Endothelial cell of umbilical vein (primary cell): ENCODE results near the gene KRT15.

Experiments used
- CTCF ChIP-seq, 2 donors: IDR thresholded peaks; 1 replicate in 1 of 2; 2 replicates in 1 of 2; pipeline ENCODE4 v1.5.1; 2011; ENCODE audit warnings: low read length in 2 of 2, mild to moderate bottlenecking in 2 of 2, moderate library complexity in 2 of 2, control low read depth in 1 of 2, inconsistent platforms in 1 of 2, low read depth in 1 of 2; ENCODE audit not compliant: insufficient read depth in 1 of 2; ENCODE audit errors: extremely low read depth in 1 of 2
- EZH2 ChIP-seq: IDR thresholded peaks from 2 replicates; pipeline ENCODE4 v1.6.1; 2012; ENCODE audit warnings: borderline replicate concordance, low read depth, mild to moderate bottlenecking, moderate library complexity, low read length, inconsistent platforms; ENCODE audit not compliant: severe bottlenecking
- FOS ChIP-seq: IDR thresholded peaks from 2 replicates; pipeline ENCODE4 v1.6.1; 2011; ENCODE audit warnings: mild to moderate bottlenecking, low read length, moderate library complexity, borderline replicate concordance; ENCODE audit not compliant: insufficient read depth
- GATA2 ChIP-seq: IDR thresholded peaks from 2 replicates; pipeline ENCODE4 v1.7.0; 2011; ENCODE audit warnings: low read depth, mild to moderate bottlenecking, moderate library complexity, mixed read lengths, low read length; ENCODE audit not compliant: insufficient read length, insufficient read depth
- JUN ChIP-seq: IDR thresholded peaks from 2 replicates; pipeline ENCODE4 v1.6.1; 2011; ENCODE audit warnings: borderline replicate concordance, low read depth; ENCODE audit not compliant: insufficient read length, insufficient read depth
- MAX ChIP-seq: IDR thresholded peaks from 2 replicates; pipeline ENCODE4 v1.6.1; 2011; ENCODE audit not compliant: insufficient read depth, insufficient read length
- MYC ChIP-seq: IDR thresholded peaks from one replicate; pipeline ENCODE4 v1.6.1; 2011; ENCODE audit warnings: mild to moderate bottlenecking, low read depth, low read length
- POLR2A ChIP-seq: IDR thresholded peaks from 2 replicates; pipeline ENCODE4 v1.6.1; 2012; ENCODE audit warnings: low read depth, mild to moderate bottlenecking, control low read depth, low read length
- POLR2AphosphoS5 ChIP-seq: IDR thresholded peaks from 2 replicates; pipeline ENCODE4 v1.6.1; 2012; ENCODE audit warnings: low read depth, mild to moderate bottlenecking, control low read depth, low read length, moderate library complexity; ENCODE audit not compliant: insufficient read depth

- TF ChIP-seq CTCF (IDR thresholded peaks at IDR 0.05; ENCODE audit: extremely low read depth in 1 of 2, insufficient read depth in 1 of 2, low read depth in 1 of 2, low read length in 2 of 2) (no peak), POLR2A (no peak), POLR2AphosphoS5 (no peak), MAX (no peak), EZH2 (no peak), JUN (no peak), MYC (no peak), GATA2 (no peak), FOS (no peak)
These were observed 14.4 kb upstream of the KRT15 start for GRCh38 chr17:41532947-41533570.
